ENCODE results near the gene STK16.
"Not testable (repeated sequence)": the region's sequence is repeated elsewhere in the genome, so short reads cannot be mapped to it uniquely, and the experiment has no call there.

STK16 gene, protein sequence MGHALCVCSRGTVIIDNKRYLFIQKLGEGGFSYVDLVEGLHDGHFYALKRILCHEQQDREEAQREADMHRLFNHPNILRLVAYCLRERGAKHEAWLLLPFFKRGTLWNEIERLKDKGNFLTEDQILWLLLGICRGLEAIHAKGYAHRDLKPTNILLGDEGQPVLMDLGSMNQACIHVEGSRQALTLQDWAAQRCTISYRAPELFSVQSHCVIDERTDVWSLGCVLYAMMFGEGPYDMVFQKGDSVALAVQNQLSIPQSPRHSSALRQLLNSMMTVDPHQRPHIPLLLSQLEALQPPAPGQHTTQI

DNA sequence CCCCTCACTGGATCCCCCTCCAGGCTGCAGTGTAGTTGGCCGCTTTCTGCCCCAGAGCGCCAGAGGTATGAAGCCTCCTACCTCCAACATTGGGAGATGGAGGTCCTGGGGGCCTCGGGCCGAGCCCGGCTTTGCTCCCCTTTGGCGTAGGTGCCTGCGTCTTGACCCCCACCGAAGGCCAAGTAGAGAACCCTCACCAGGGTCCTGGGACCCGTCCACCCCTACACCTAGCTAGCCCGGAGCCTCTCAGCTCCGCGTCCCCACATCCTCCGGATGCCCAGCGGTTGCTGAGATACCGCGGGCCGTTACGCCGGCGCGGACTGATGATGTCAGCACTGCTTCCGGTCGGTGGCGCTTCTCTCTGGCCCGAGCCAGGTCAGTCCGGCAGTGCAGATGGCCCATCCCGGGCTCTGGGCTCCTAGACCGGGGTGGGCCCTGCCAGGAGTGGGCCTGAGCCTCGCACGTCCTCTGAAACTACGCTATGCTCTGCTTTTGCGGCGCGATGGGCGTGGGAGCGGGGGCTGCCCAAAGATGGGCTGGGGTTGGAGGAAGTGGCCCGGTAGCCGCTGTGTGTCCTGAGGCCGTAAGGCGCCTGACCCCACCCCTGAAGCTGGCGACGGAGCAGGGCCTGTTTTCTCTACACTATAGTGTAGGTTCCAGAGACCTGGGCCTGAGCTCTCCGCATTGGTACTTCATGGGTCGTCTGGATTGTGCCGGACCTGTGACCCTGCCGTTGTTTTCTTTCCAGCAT, at the start of gene STK16, which contains the start of gene GLB1L:
STK16 (plus strand) TSS at position 332 of the 751 bp plus-strand sequence. CDS start 521 bp downstream, outside the sequence.
GLB1L (minus strand) TSS at position 297 of the 751 bp plus-strand sequence. CDS start 1,871 bp downstream, outside the sequence.
- DNase-seq = peak; percentile 87

DNA sequence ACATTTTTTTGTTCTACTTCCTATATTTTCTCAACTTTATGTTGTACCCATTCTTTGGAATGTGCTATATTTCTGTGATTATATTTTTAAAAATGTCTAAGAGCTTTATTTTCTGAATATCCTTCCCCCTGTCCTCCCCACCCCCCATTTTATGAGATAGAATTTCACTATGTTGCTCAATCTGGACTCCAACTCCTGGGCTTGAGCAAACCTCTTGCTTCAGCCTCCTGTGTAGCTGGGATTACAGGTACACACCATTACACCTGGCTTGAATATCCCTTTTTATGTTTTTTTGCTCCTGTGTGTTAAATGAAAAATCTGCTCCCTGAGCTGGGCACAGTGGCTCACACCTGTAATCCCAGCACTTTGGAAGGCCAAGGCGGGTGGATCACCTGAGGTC, 47.9 kb upstream of the STK16 start:
- no peak for DNase-seq

DNA sequence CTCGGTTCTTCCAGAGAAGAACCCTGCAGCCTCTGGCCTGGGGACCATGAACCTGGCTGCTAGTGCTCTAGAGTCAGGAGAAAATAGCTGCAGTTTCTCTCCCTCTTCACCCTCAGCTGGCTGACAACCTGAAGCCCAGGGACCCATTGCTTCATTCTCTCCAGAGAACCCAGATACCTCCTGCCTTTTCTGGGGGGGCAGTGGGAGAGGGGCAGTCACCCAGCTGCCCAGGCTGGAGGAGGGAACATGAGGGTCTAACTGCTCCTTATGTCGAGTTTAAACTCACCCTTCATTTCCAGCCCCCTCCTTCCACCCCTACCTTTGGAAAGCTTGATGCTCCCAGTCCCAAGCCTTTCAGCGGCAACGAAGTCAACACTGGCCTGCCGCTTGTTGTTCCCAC, 46.3 kb upstream of the STK16 start:
- no peak for DNase-seq

DNA sequence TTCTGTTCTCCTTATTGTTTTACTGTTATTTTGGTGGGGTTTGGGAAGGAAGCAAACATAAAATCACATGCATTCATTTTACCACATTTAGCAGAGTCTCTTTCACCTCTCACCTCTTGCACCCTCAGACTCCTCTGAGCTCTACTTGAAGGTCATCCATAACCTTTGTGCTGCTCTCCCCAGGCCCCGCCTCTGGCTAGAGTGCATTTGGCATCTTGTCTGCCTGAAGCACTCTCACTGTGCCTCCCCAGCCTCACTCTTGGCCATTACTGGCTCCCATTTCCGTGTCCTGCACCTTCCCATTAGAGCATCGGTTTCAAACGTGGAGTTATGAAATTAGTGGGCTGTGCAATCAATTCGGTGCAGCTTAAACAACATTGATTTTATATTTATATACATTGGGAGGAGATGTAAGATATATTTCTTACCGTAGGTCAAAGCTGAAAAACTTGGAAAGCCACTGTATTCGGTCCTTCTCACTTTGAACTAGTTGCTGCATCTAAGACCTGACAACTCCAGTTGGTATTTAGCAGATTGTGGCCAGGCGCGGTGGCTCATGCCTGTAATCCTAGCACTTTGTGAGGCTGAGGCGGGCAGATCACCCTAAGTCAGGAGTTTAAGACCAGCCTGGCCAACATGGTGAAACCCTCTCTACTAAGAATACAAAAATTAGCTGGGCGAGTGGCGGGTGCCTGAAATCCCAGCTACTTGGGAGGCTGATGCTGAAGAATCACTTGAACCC, 45.6 kb upstream of the STK16 start:
- DNase-seq = no peak

DNA sequence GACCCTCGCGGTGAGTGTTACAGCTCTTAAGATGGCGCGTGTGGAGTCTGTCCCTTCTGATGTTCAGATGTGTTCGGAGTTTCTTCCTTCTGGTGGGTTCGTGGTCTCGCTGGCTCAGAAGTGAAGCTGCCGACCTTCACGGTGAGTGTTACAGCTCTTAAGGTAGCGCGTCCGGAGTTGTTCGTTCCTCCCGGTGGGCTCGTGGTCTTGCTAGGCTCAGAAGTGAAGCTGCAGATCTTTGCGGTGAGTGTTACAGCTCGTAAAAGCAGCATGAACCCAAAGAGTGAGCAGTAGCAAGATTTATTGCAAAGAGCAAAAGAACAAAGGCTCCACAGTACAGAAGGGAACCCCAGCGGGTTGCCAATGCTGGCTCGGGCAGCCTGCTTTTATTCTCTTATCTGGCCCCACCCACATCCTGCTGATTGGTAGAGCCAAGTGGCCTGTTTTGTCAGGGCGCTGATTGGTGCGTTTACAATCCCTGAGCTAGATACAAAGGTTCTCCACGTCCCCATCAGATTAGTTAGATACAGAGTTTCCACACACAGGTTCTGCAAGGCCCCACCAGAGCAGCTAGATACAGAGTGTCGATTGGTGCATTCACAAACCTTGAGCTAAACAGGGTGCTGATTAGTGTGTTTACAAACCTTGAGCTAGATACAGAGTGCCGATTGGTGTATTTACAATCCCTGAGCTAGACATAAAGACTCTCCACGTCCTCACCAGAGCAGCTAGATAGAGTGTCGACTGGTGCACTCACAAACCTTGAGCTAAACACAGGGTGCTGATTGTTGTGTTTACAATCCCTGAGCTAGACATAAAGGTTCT, 44.6 kb upstream of the STK16 start:
- not testable (repeated sequence) for DNase-seq

DNA sequence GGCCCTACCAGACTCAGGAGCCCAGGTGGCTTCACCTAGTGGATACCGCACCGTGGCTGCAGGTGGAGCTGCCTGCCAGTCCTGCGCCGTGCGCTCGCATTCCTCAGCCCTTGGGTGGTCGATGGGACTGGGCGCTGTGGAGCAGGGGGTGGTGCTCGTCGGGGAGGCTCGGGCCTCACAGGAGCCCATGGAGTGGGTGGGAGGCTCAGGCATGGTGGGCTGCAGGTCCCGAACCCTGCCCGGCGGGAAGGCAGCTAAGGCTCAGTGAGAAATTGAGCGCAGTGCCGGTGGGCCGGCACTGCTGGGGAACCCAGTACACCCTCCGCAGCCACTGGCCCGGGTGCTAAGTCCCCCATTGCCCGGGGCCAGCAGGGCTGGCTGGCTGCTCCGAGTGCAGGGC, 43.9 kb upstream of the STK16 start:
- DNase-seq = not testable (repeated sequence)

DNA sequence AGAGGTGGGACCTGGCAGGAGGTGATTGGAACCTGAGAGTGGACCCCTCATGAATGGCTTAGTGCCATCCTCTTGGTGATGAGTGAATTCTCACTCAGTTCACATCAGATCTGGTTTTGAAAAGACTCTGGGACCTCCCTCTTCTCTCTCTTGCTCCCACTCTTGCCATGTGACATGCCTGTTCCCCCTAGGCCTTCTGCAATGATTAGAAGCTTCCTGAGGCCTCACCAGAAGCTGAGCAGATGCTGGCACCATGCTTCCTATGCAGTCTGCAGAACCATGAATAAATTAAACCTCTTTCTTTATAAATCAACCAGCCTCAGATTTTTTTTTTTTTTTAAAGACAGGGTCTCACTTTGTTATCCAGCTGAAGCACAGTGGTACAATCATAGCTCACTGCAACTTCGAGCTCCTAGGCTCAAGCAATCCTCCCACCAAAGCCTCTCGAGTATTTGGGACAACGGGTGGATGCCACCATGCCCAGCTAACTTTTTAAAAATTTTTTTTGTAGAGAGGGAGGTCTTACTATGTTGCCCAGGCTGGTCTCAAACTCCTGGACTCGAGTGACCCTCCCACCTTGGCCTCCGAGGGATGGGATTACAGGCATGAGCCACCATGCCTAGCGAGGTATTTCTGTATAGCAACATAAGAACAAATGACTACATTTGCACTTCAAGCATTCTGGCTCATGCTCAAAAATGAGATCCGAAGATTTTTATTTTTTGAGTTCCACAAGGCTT, 40.7 kb upstream of the STK16 start:
- DNase-seq = no peak

DNA sequence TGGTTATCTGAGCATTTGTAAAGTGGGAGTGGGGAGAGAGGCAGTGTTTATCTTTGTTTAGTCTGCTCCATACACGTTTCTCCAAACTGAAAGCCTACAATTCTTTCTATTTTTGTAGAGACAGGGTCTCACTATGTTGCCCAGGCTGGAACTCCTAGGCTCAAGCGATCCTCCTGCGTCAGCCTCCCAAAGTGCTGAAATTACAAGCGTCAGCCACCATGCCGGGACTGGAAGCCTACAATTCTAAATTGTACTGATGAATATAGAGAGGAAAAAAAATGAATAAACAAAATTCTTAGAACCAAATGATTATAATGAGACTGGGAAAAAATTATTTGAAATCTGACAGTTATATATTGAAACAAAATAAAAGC, 40.1 kb upstream of the STK16 start:
- DNase-seq = no peak

DNA sequence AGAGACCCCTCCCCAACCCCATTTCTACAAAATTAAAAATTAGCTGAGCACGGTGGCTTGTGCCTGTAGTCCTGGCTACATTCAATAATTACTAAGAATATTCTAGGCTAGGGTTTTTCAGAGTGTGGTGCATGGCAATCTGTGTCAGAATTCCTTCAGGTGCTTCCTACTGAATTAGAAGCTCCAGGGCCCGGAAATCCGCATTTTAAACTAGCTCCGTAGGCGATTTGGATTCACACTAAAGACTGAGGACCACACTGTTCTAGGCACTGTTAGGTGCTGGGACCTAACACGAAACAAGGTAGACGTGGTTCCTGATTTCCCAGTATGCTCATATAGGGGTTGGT, 39.3 kb upstream of the STK16 start:
- no peak for DNase-seq

DNA sequence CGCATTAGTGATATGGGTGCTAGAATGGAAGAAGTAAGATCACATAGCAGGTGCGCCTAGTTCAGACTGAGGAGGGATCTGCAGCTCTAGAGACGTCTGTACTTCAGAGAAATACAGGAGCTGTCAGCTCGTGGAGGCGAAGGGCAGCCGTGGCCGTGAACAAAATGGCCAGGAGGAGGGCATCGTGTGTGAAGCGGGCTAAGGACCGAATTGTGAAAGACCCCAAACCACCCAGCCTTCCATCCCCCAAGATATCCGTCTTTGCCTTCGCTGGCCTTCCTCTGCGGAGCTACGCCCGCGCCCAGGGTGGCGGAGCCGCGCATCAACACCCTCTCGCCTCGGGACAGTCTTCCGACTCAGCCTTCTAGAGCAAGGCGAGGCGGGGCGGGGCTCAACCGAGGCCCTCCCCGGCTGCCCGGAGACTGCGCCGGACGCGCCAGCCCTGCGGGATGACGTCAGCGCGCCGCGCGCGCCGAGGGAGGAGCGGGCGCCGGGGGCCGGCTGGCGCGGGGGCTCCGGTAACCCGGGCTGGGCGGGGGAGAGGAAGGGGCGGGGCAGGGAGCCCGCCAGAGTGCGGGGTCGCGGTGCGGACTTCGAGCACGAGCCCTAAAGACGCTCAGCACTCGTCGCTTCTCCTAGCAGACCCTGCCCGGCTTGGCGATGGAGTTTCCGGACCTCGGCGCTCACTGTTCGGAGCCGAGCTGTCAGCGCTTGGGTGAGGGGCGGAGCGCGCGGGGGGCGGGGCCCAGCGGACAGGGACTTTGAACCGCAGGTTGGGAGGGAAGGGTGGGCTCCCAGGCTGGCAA, 38.7 kb upstream of the STK16 start, which contains the start of gene ZFAND2B:
ZFAND2B (plus strand) TSS at position 455 of the 806 bp plus-strand sequence; CDS start at position 661, 206 bp downstream.
- DNase-seq = peak; percentile 86

DNA sequence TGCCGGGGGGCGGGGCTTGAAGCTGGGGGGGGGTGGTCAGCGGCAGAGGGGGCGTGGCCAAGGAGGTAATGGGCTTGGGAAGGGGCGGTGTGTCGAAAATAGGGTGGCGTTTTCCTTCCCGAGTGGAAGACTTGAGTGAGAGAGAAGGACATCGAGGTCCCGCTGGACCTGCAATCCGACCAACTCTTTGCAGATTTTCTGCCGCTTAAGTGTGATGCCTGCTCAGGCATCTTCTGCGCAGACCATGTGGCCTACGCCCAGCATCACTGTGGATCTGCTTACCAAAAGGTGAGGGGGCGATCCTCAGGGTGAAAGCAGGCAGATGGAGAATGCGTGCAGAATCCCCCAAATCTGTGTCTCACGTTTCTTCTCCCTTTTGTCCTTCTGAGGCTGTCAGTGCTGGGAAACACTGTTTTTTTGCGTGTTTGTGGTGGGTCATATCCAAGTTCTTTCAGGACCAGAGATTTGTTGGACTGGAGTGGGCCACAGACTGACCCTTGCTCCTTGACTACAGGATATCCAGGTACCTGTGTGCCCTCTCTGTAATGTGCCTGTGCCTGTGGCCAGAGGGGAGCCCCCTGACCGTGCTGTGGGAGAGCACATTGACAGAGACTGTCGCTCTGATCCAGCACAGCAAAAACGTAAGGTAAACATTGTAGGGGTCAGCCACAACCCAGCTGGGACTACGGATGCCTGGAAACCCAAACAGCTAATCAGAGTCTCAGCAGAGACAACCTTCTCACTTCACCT, 38.0 kb upstream of the STK16 start:
- DNase-seq = no peak

DNA sequence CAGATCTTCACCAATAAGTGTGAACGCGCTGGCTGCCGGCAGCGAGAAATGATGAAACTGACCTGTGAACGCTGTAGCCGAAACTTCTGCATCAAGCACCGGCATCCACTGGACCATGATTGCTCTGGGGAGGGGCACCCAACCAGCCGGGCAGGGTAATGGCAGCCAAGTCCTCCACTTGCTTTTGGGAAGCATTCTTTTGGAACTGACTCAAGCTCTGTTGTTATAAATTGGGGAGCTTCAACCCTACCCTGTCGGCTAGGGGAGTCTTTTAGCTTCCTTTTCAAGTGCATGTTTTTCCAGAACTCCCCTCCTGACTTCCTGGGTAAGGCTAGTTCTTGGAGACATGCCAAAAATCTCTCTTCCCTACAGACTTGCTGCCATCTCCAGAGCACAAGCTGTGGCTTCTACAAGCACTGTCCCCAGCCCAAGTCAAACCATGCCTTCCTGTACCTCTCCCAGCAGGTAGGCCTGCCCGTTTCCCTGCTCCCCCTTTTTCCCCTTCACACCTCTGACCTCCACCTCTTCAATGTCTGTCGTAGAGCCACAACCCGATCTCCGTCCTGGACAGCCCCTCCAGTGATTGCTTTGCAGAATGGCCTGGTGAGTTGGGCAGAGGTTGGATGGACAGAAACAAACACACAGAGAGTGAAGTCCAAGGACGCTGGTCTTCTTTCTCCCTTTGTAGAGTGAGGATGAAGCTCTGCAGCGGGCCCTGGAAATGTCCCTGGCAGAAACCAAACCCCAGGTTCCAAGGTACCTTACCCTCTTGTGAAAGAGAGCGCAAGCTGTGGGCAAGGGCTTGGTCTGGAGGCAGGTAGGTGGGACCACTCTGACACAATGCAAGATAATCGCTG, 37.2 kb upstream of the STK16 start:
- DNase-seq = no peak

DNA sequence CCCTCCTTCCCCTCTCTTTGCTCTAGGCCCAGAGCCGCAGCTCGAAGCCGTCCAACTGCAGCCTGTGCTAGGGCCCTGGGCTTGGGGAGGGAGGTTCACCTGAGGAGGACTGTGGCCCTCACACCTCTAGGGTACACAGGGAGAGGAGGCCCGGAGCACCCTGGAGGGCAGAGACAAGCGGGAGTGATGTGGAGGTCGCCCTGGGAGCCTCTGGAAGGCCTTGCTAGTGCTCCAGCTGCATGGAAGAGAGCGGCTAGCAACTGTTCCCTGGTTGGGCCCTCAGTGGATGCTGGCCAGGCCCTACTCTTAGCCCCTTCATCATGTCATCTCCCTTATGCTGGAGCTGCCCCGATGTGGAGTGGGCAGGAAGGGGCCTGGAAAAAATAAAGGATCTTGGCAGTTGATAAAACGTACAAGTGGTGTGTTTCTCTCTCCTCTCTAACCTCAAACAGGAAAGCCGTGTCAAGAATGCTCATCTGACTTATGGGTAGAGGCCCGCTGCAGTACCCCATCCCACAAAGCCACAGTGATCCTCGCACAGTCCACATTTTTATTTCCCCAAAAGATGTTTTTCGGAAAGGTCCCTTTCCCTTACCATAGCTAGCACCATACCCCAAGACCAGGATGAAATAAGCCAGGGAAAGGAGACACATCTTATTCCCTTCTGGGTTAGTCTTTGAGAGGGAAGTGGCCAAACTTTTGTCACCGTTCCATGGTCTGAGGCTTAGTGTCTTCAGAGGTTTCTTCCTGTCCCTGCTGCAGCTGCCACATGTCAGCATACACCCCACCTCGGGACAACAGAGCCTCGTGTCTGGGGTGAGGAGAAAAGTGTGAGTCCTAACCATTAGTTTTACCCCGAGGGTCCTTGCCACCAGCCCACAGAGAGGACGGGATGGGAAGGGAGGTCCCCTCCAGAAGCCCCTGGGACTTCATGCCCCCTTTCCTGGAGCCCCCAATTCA, 35.8 kb upstream of the STK16 start:
- peak; percentile 73 for DNase-seq

DNA sequence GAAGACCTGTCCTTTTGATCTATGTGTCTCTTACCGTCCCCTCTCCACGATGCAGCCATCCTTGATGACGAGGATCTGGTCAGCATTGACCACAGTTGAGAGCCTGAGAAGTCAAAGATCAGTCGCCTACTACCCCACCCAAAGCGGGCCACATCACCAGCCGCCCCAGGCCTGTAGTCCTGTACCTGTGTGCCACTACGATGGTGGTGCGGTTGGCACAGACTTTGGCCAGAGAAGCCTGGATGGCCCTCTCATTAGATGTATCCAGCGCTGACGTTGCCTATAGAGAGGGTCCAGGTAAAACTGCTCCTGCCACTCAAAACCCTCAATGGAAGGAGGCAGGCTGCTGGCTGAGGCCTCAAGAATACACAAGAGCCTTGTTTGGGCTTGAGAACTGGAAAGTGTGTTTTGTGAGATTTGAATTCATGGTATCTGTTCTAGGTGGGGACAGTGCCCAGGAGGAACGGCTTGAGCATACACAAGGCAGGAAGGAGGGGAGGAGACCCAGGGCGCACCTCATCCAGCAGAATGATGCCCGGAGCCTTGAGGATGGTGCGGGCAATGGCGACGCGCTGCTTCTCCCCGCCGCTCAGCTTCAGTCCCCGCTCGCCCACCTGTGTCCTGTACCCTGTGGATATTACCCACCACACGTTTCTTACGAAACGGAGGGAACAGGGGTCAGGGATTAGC, 34.9 kb upstream of the STK16 start:
- DNase-seq = no peak

DNA sequence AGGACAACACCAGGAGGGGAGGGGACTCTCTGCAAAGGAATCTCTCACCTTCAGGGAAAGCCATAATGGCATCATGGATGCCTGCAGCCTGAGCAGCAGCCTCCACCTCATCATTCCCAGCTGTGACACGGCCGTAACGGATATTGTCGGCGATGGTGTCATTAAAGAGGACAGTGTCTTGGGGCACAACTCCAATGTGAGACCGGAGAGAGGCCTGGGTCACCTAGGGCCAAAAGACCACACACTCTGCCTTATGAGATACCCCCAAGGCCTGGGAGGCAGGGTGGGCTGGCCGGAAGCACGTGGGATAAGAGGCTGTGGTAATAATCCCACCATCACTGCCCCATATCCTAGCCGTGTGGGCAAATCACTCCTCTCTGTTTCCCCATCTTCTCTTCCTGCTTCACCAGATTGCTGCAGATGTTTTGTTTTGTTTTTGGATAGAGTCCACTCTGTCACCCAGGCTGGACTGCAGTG, 34.4 kb upstream of the STK16 start:
- no peak for DNase-seq

DNA sequence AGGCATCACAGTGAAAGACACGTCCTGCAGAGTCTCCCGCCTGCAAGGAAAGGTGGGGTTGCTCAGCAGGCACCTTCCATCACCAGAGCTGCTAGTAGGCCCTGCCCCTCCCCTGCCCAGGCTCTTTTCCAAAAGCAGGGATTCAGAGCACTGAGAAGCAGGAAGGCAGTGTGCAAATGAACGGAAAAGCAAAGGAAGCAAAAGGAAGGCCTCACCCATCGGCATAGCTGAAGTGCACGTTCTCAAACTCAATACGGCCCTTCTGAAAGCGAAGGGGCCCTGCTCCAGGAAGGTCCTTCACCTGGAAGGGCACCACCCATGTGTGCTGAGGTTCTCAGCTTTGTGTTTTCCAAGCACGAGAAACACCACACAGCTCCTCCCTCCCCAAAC, 32.3 kb upstream of the STK16 start:
- DNase-seq = no peak

DNA sequence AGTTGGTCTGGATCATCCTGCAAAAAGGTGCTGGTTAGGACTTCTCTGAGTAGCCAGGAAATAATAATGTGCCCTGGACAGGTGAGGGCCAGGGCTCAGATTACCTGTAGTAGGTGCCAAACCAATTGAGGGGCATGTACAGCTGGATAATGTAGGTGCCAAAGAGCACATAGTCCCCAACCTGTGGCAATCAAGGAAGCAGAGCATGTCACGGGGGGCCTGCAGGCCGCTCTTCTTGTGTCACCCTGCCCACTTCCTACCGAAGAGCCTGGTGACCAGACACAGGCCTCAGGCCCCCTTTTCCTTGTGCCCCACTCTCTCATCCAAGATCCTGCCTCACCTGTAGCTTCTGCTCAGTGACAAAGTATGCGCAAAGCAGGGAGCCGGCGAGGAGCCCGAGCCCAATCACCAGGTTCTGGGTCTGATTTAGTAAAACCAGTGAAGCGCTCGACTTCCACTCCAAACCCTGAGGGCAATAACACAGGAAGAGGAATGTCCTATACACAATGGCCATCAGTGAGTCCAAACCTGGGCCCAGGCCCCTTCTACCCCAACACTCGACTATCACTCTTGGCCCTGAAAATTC, 31.7 kb upstream of the STK16 start:
- DNase-seq = no peak

Measured in MV-4-11 (cell line).